ENCODE results near the gene EGLN3. TPM values are rescaled to one million over a fixed set of nuclear protein-coding genes. Genes with fewer than 3 reads are reported as not detected.
"Not testable (repeated sequence)": the region's sequence is repeated elsewhere in the genome, so short reads cannot be mapped to it uniquely, and the experiment has no call there.

The EGLN3 gene
- total RNA-seq, 1 donor = 0.86 TPM

- H3K4me3 ChIP-seq (ENCODE audit: low read depth, low read length) = no peak overlapping the region
- TF ChIP-seq, protein P1, sequence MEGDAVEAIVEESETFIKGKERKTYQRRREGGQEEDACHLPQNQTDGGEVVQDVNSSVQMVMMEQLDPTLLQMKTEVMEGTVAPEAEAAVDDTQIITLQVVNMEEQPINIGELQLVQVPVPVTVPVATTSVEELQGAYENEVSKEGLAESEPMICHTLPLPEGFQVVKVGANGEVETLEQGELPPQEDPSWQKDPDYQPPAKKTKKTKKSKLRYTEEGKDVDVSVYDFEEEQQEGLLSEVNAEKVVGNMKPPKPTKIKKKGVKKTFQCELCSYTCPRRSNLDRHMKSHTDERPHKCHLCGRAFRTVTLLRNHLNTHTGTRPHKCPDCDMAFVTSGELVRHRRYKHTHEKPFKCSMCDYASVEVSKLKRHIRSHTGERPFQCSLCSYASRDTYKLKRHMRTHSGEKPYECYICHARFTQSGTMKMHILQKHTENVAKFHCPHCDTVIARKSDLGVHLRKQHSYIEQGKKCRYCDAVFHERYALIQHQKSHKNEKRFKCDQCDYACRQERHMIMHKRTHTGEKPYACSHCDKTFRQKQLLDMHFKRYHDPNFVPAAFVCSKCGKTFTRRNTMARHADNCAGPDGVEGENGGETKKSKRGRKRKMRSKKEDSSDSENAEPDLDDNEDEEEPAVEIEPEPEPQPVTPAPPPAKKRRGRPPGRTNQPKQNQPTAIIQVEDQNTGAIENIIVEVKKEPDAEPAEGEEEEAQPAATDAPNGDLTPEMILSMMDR (IDR thresholded peaks at IDR 0.05; ENCODE audit: insufficient read depth, low read depth, low read length) = no peak
- no peak for DNase-seq (ENCODE audit: low read depth)
These were observed 28.2 kb upstream of the EGLN3 start for GRCh38 chr14:33978892-33979612.

DNA sequence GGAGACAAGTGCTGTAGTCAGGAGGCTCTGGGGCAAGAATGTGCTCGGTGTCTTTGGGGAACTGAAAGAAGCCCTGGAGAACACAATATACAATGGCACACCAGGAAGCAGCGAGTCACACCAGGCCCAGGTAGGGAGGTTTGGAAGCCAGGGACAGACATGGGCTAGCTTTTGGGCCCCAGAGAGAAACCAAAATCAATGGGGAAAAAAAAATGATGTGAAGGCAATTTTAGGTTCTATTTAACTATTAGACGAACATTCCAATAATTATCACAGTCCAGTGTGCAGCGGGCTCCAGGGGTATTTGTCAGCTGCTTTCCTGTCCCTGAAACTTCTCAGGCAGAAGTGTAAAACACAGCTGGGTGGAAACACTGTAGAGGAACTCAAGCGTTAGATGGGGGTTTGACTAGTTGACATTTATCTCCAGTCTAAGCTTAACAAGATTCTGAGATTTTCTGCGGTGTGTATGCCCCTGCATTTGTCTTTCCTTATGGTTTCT, 21.8 kb upstream of the EGLN3 start:
- DNase-seq (ENCODE audit: low read depth) = no peak
- no peak overlapping the region for H3K4me3 ChIP-seq (ENCODE audit: low read depth, low read length)
- TF ChIP-seq, protein P1 (IDR thresholded peaks at IDR 0.05; ENCODE audit: insufficient read depth, low read depth, low read length) = no peak

DNA sequence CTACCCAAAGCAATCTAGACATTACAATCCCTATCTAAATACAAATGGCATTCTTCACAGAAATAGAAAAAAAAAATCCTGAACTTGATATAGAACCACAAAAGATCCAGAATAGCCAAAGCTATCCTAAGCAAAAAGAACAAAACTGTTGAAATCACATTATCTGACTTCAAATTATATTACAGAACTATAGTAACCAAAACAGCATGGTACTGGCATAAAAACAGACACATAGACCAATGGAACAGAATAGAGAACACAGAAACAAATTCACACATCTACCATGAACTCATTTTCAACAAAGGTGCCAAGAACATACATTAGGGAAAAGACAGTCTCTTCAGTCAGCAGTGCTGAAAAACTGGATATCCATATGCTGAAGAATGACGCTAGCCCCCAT, 19.0 kb upstream of the EGLN3 start:
- not testable (repeated sequence) for DNase-seq (ENCODE audit: low read depth); H3K4me3 ChIP-seq (ENCODE audit: low read depth, low read length)

DNA sequence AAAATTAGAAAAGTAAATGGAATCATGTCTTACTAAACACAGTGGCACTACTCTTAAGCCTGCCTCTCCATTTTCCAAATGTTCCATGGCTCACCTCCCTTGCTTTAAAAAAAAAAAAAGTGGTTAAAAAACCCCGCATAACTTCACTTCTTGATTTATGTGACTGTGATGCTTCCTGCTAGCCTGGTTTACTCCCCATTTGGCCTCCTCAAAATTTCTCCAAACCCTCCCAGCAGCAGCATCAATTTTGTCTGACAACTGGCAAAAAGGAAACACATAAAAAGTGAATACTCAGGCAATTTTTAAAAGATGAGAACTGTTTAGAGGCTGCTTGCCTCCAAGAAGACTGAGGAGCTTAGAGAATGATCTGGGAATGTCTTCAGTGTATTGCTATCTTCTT, 17.8 kb upstream of the EGLN3 start:
- DNase-seq (ENCODE audit: low read depth) = no peak
- no peak overlapping the region for H3K4me3 ChIP-seq (ENCODE audit: low read depth, low read length)
- TF ChIP-seq, protein P1 (IDR thresholded peaks at IDR 0.05; ENCODE audit: insufficient read depth, low read depth, low read length) = no peak

DNA sequence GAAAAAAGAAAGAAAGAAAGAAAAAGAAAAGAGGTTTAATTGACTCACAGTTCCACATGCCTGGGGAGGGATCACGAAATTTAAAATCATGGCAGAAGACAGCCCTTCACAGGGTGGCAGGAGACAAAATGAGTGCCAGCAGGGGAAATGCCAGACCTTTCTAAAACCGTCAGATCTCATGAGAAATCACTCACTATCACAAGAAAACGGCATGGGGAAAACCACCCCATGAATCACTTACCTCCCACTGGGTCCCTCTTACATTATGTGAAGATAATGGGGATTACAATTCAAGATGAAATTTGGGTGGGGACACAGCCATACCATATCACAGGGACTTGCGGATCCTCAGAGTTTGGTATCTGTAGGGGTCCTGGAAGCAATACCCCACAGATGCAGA, 16.3 kb upstream of the EGLN3 start:
- H3K4me3 ChIP-seq (ENCODE audit: low read depth, low read length) = no peak overlapping the region
- DNase-seq (ENCODE audit: low read depth) = no peak
- TF ChIP-seq, protein P1 (IDR thresholded peaks at IDR 0.05; ENCODE audit: insufficient read depth, low read depth, low read length) = no peak

DNA sequence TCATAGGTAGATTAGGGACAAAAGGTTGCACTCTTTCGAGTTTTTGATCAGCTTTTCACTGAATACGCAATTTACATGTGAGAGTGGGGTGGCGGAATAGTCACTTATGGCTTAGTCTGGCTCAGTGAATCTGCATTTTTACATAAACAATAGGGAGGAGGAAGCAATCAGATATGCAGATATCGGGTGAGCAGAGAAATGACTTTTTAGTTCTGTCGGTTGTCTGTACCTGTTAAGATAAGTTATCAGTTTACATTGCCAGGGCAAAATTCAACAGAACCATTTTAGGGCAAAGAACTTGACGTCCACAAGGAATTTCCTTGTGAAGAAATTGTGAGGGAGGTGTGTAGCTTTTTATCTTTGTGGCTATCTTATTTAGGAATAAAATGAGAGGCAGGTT, 15.4 kb upstream of the EGLN3 start:
- DNase-seq (ENCODE audit: low read depth) = no peak
- no peak overlapping the region for H3K4me3 ChIP-seq (ENCODE audit: low read depth, low read length)
- TF ChIP-seq, protein P1 (IDR thresholded peaks at IDR 0.05; ENCODE audit: insufficient read depth, low read depth, low read length) = no peak

DNA sequence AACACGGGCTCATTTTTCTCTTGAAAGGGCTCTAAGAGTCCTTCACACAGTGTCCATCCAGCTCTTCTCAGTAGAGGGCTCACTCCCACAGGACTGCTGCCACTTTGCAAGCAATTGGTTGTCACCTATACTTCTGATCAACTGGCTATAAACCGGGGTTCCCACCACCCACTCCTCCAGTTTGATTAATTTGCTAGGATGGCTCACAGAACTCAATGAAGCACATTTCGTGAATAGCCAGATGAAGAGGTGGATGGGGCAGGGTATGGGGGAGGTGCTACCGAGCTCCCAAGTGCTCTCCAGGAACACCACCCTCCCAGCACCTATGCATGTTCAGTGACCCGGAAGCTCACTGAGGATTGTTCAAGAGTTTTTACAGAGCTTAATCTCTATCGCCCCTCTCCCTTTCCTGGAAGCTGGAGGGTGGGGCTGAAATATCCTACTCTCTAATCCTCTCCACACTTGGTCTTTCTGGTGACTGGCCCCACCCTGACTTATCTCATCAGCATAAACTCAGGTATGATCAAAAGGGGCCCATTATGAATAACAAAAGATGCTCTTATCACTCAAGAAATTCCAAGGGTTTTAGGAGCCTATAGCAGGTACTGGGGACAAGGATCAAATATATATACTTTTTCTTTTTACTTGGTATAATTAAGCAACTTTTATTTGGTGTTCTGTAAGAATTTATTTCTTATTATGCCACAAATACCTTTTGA, 13.9 kb upstream of the EGLN3 start:
- H3K4me3 ChIP-seq (ENCODE audit: low read depth, low read length) = no peak overlapping the region
- TF ChIP-seq, protein P1 (IDR thresholded peaks at IDR 0.05; ENCODE audit: insufficient read depth, low read depth, low read length) = no peak
- DNase-seq (ENCODE audit: low read depth) = no peak

Data from fibroblast of villous mesenchyme (primary cell).